GM12878 (cell line): ENCODE data around the gene KNSTRN. TPM values are rescaled to one million over a fixed set of nuclear protein-coding genes. Genes with fewer than 3 reads are reported as not detected.

ENCODE experiments used
- ATAC-seq: fragments of 200-7000 bp; cut with Tn5 transposase; 3 replicates; pipeline ENCODE4 v1.9.1; 2020; ENCODE audit warnings: mild to moderate bottlenecking, moderate library complexity
- BruUV-seq: library from RNA; stranded (reverse); fragments of 400-500 nt; replicated peaks from 2 replicates; lab custom pipeline; 2021; lab: Mats Ljungman, UMichigan
- CTCF ChIA-PET: fragments of 300-600 bp; sonication (Branson Sonifier 250); formaldehyde crosslinking; extraction: SDS; loops from one replicate; lab custom pipeline; 2021; ENCODE audit warnings: inconsistent platforms; lab: Yijun Ruan, JAX
- POLR2A ChIA-PET: fragments of 350-600 bp; formaldehyde crosslinking; extraction: SDS; loops from one replicate; lab custom pipeline; 2021; ENCODE audit warnings: inconsistent platforms; lab: Charles Lee
- RAD21 ChIA-PET: fragments of 300-600 bp; sonication (Branson Sonifier 250); formaldehyde crosslinking; loops from one replicate; lab custom pipeline; 2023; ENCODE audit warnings: antibody characterized with exemption; ENCODE audit not compliant: unreplicated experiment; lab: Charles Lee
- SMC1A ChIA-PET: fragments of 300-600 bp; sonication (Branson Sonifier 250); formaldehyde crosslinking; loops from one replicate; lab custom pipeline; 2023; ENCODE audit not compliant: unreplicated experiment, uncharacterized antibody; lab: Charles Lee
- DNase-seq: peaks from one replicate; pipeline ENCODE4 v3.0.0-alpha.2; 2011; ENCODE audit warnings: low read depth, low spot score
- FAIRE-seq: peaks from 3 replicates; lab custom pipeline; 2011; peaks lifted over from hg19 to GRCh38; lab: Jason Lieb, UNC
- H2AFZ ChIP-seq: 2 replicates; pipeline ENCODE4 v1.6.0; 2011; ENCODE audit warnings: low read depth, low read length, control low read depth; ENCODE audit not compliant: control insufficient read depth
- H3K27ac ChIP-seq: 2 replicates; pipeline ENCODE4 v1.5.1; 2011; ENCODE audit warnings: control low read depth; ENCODE audit not compliant: control insufficient read depth, insufficient read depth
- H3K27me3 ChIP-seq, 2 experiments: replicated peaks in 1 of 2; 2 replicates each; pipeline versions ENCODE4 v1.6.0 to v1.6.1; 2011; ENCODE audit warnings: low read length in 1 of 2; ENCODE audit not compliant: control insufficient read depth in 2 of 2, insufficient read depth in 2 of 2
- H3K36me3 ChIP-seq, 2 experiments: 2 replicates each; pipeline ENCODE4 v1.5.1; 2011; ENCODE audit warnings: low read length in 1 of 2; ENCODE audit not compliant: control insufficient read depth in 2 of 2, insufficient read depth in 2 of 2
- H3K4me1 ChIP-seq: 2 replicates; pipeline ENCODE4 v1.6.1; 2011; ENCODE audit warnings: mild to moderate bottlenecking, low read length, moderate library complexity, mixed read lengths; ENCODE audit not compliant: control insufficient read depth, insufficient read depth
- H3K4me2 ChIP-seq: 2 replicates; pipeline ENCODE4 v1.6.0; 2011; ENCODE audit warnings: control low read depth; ENCODE audit not compliant: control insufficient read depth, insufficient read depth
- H3K4me3 ChIP-seq: fragments of 200-600 bp; sonication (generic); 2 replicates; pipeline ENCODE4 v1.5.1; 2016
- H3K79me2 ChIP-seq: 2 replicates; pipeline ENCODE4 v1.6.0; 2011; ENCODE audit warnings: low read length; ENCODE audit not compliant: control insufficient read depth, insufficient read depth
- H3K9ac ChIP-seq: 2 replicates; pipeline ENCODE4 v1.8.0; 2011; ENCODE audit warnings: low read length, control low read depth, mixed read lengths; ENCODE audit not compliant: control insufficient read depth, insufficient read depth
- H3K9me3 ChIP-seq: replicated peaks from 3 replicates; pipeline ENCODE4 v1.5.1; 2011; ENCODE audit warnings: mild to moderate bottlenecking, low read length; ENCODE audit not compliant: control insufficient read depth, insufficient read depth
- H4K20me1 ChIP-seq: 2 replicates; pipeline ENCODE4 v1.6.0; 2011; ENCODE audit not compliant: control insufficient read depth, insufficient read depth
- FOS ChIP-seq: IDR thresholded peaks from 3 replicates; pipeline ENCODE4 v1.6.1; 2011; ENCODE audit warnings: borderline replicate concordance; ENCODE audit not compliant: insufficient read length; ENCODE audit errors: extremely low read depth
- KAT2A ChIP-seq: conservative IDR thresholded peaks from 2 replicates; pipeline ENCODE4 v1.6.1; 2011; ENCODE audit warnings: low read depth, low read length; ENCODE audit not compliant: control insufficient read depth
- SREBF2 ChIP-seq: IDR thresholded peaks from 2 replicates; pipeline ENCODE4 v1.6.1; 2012; ENCODE audit warnings: mild to moderate bottlenecking, low read length
- SRF ChIP-seq, 2 experiments: IDR thresholded peaks; 2 replicates each; pipeline ENCODE4 v1.6.1; 2011; ENCODE audit warnings: low read depth in 2 of 2, low read length in 2 of 2, mild to moderate bottlenecking in 1 of 2, moderate library complexity in 1 of 2
- SUPT20H ChIP-seq: IDR thresholded peaks from 2 replicates; pipeline ENCODE4 v1.6.1; 2011; ENCODE audit warnings: low read depth, mild to moderate bottlenecking, low read length, moderate library complexity, borderline replicate concordance; ENCODE audit not compliant: control insufficient read depth
- WGBS: methylation state at CpG from one replicate; pipeline ENCODE4 v1.1.6; 2016; ENCODE audit warnings: low lambda C conversion rate; ENCODE audit not compliant: insufficient replicate concordance, insufficient coverage; ENCODE audit errors: missing lambda C conversion rate; 5-methylcytosine and 5-hydroxymethylcytosine counted together
- in situ Hi-C: fragments of 300-500 bp; cut with MboI; formaldehyde crosslinking; loops from 9 replicates; pipeline ENCODE4 v1.14.3; 2018; ENCODE audit warnings: mixed read lengths
- intact Hi-C: fragments of 100-400 bp; cut with micrococcal nuclease; formaldehyde crosslinking; loops from one replicate; pipeline ENCODE4 v1.14.2; 2022; ENCODE audit not compliant: unreplicated experiment
- polyA plus RNA-seq, 11 experiments: library from polyadenylated mRNA; depleted of rRNA in 4 of 11; unstranded in 6 of 11; stranded (reverse) in 5 of 11; fragments of >200 nt; fragmentation: Nextera tagmentation in 4 of 11; fragmentation: Illumina TruSeq in 1 of 11; extraction: Ambion mirVana in 4 of 11; extraction: Trizol in 1 of 11; gene quantifications; 1 replicate in 1 of 11; 2 replicates in 10 of 11; pipeline versions ENCODE4 v1.2.1 to v1.2.3, GENCODE V29; 2011 to 2016; ENCODE audit warnings: inconsistent platforms in 2 of 11, missing spikeins in 2 of 11, low read depth in 1 of 11
- total RNA-seq, 4 experiments: library from RNA; depleted of rRNA in 3 of 4; stranded (reverse); fragments of >200 nt in 3 of 4; fragmentation: Illumina TruSeq in 1 of 4; extraction: Trizol in 1 of 4; gene quantifications; 2 replicates each; pipeline versions ENCODE4 v1.2.1 to v1.2.3, GENCODE V29; 2013 to 2021

The KNSTRN gene
- total and polyA plus RNA-seq, 10 of the 15 experiments (the other 5 are each of a cell fraction or from before 2014, with no cell fraction given), result 30.3 to 72.1 (median 47.1) TPM

DNA sequence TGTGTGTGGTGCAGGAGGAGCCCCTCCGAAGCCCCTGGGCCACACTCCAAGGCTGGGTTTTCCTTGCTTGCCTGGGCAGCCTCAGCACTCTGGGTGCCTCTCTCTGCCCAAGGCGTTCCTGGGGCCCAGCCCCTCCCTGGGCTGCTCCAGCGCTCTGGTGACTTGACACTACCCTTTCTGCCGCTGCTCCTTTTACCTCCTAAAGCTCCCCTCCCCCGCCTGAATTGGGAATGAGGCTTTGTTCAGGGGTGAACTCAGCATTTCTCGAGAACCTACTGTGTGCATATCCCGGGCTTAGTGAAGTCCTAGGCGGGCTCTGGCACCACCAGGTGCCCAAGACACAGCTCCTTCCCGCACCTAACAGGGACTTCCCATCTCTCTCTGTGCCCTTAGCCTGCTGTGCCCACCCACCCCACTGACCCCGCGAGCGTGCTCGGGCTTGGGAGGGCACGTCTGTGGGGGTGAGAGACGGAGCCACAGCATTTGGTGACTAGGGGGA, 57.0 kb downstream of the KNSTRN start:
- H3K9ac ChIP-seq, result peak overlapping the region; percentile 64
- ChIA-PET RAD21 (interaction anchor here (0.9 to 1.8 kb wide), 3 partner anchors 15 to 57 kb away, joined by 3 to 8 read pairs (median 3); partner anchors contain the start of genes IVD and KNSTRN), POLR2A (interaction anchor here (0.9 to 4.1 kb wide), 4 partner anchors 13 to 56 kb away, joined by 3 to 26 read pairs (median 10); partner anchors contain the start of gene IVD), CTCF (interaction anchor here (0.6 to 1.5 kb wide), 8 partner anchors 9 to 102 kb away, joined by 3 to 6 read pairs (median 4); no protein-coding TSS in a partner anchor), SMC1A (interaction anchor here (1.3 kb wide), 1 partner anchor 68 kb away, joined by 3 read pairs; no protein-coding TSS in a partner anchor)
- H3K4me1 ChIP-seq, result peaks cover 19% of the 10 kb centered on the region
- intact Hi-C loops (no loop called here), in situ Hi-C loops (no loop called here)
- H3K4me2 ChIP-seq, result peak overlapping the region; percentile 99
- TF ChIP-seq SREBF2 (no peak), SUPT20H (no peak), FOS (no peak), SRF (IDR thresholded peaks at IDR 0.05; ENCODE audit: low read depth in 2 of 2, low read length in 2 of 2) (no peak), KAT2A (no peak)
- no peaks in the 10 kb centered on the region for H3K9me3 ChIP-seq
- DNase-seq (no peak), ATAC-seq (no peak; the same call in 2 of the 3 replicates), FAIRE-seq (no peak)
- peak overlapping the region; percentile 72 for H2AFZ ChIP-seq
- no peak overlapping the region for H3K27ac ChIP-seq
- no TSS peak for BruUV-seq
- H3K4me3 ChIP-seq, result peak overlapping the region; percentile 74
- no peaks in the 10 kb centered on the region for H3K36me3 ChIP-seq
- 17% methylated on average over 9 of the region's 15 CpGs for WGBS
- H3K79me2 ChIP-seq, result peaks cover 24% of the 10 kb centered on the region
- H3K27me3 ChIP-seq, result peaks cover 16 to 33% of the 10 kb centered on the region in 2 experiments
- peaks cover 18% of the 10 kb centered on the region for H4K20me1 ChIP-seq
